NOMO-1 treated with dmso at 0.1 percent for 144 hours (cell line): ENCODE measurements around the gene TJP2.
"Not testable (repeated sequence)": the region's sequence is repeated elsewhere in the genome, so short reads cannot be mapped to it uniquely, and the experiment has no call there.

Experiments
- DNase-seq: peaks from one replicate; lab custom pipeline; 2025; ENCODE audit not compliant: unreplicated experiment; lab: John Stamatoyannopoulos, UW

Gene TJP2

DNA sequence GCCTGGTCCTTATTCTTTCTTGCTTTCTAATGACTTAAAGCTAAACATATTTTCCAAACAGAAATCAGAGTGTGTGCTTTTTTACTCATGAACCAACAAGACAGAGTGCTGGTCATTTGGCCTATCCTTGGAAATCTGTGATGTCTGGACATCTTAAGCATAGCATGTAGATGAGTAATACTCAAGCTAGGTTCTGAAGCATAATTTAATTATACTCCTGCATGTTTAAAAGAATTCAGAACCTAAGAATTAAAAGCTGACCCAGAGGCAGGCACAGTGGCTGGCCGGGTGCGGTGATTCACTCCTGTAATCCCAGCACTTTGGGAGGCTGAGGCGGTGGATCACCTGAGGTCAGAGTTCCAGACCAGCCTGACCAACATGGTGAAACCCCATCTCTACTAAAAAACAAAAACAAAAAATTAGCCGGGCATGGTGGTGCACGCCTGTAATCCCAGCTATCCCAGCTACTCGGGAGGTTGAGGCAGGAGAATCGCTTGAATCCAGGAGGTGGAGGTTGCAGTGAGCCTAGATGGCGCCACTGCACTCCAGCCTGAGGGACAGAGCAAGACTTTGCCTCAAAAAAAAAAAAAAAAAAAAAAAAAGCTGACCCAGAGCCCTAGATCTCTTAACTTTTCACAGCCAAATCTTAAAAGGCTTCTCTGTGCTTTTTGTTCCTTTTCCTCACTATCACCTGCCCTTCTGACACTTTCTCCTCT, 16.2 kb upstream of the TJP2 start:
- no peak for DNase-seq

GRCh38 chr9:69158471-69158870, 15.6 kb upstream of the TJP2 start:
- no peak for DNase-seq

GRCh38 chr9:69164573-69164972, 9.5 kb upstream of the TJP2 start:
- DNase-seq = not testable (repeated sequence)

DNA sequence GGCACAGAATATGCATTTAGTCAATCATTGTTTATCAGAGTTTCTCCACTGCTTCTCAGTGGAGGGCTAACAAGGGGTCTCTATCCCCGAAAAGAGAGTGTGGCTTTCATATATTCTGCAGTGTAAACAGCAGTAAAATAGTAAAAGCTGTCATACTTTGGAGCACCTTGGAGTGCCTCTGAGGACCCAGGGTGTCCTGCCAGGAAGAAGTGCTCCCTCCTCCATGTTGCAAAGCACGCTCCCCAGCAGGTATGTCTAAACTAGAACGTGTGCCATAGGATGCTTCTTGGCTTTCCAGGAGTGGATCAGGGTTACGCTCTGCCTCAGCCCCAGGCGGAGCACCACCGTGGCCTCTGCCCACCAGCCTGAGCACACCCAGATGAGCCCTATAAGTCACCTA, 8.5 kb upstream of the TJP2 start:
- DNase-seq = no peak

DNA sequence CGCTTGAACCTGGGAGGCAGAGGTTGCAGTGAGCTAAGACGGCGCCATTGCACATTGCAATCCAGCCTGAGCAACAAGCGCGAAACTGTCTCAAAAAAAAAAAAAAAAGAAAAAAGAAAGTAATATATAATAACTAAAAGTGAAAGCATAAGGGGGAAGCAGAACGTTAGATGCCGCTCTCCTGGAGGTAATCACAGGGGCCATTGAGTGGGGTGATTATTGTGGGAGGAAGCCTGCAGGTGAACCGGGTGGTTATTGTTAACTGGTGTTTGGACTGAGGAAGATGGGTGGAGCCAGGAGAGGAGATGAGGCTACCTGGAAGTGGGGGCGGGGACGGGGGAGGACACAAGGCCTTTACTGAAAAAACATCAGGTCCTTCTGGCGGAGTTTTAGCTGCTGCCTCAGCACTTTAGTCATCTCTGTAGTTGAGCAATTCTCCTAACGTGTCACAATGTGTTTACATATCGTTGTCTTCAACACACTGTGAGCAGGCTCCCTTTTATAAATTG, 5.3 kb upstream of the TJP2 start:
- DNase-seq = no peak

DNA sequence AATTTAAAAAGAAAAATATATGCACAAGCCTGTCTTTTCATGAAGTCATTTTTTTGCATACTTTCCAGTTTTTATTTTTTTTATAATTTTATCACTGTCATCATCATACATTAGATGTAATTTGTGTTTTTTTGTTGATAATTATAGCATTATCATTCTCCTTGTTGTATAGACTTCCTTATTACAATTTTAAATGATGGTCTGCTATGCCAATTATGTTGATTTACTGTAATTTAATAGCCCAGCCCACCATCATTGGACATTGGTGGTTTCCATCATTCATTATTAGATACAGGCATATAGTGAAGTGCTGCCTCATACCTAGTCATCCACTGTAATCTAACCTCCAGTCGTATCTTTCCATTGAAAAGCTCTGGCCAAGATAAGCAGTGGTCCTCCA, 3.8 kb upstream of the TJP2 start:
- DNase-seq = no peak

GRCh38 chr9:69171049-69171448, 3.0 kb upstream of the TJP2 start:
- DNase-seq = no peak

GRCh38 chr9:69171517-69171916, 2.6 kb upstream of the TJP2 start:
- no peak for DNase-seq

DNA sequence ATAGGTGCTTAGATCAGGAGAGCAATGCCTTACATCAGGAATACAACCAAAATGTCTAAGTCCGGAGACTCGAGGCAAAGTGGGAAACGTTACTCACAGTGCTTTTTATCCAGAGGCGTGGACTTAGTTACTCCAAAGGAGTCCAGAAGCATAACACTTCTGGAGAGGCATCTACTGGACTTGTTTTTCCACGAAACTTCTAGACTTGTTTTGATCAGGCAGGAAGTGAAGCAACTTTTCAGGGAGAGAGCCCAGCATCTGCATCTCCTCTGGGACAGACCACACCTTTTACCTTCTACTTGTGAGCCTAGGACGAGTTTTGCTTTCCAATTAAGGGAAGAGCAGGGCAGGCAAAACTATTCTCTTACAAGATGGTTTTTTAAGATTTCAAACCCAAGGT, 1.2 kb upstream of the TJP2 start:
- no peak for DNase-seq

- no peak for DNase-seq
Measured at GRCh38 chr9:69173497-69173890, 583 bp upstream of the TJP2 start.

DNA sequence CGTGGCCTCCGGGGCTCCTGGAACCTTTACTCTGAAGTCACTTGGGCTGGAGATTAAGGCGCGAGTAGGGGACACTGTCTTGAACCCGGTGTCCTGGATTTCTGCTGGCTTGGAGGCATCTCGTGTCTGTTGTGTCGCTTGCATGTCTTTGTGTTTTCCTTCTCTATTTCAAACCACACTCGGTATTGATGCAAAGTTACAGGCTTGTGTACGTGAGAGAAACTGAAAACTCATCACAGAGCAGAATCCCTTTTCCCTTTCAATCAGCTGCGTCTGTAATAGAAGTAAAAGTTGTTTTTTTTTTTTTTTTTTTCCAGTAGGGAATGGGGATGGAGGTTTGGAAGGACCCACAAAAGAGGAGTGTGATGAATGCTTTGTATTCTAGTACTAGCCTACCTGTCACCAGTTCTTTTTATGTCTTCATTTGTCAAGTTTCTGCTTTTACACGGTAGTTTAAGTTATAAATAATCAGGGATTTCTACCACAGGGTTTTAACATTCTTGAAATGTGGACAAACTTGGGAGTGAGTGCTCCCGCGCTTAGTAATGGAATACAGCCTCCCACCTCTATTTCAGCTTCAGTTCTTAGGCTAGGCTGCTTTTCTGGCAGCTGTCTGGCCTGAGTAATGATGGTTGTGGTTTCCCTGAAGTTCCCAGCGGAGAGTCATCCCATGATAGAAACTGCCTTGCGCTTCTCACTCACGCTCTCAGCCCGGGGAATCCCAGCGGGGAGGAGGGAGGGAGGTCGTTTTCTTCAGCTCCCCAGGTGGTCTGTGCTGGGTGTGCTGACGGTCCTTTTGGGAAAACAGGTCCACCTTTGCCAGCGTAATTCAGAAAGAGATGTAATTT, 763 bp downstream of the TJP2 start:
- DNase-seq = no peak

DNA sequence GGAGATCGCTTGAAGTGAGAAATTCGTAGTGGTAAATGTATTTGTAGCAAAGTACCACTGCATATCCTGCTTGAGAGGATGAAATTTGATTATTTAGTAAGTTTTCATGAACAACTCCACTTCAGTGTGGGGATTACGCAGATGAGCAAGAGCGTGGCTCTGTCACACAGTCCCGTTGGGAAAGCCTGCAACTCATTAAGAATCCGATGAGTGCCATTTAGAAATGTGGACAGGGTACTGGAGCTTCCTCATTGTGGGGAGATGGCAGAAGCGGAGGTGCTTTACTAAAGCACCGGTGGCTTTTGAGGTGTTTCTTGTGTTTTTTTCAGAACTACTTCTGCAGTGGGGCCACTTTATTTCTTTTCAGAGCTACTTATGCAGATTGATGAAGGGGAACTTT, 1.4 kb downstream of the TJP2 start:
- no peak for DNase-seq

GRCh38 chr9:69176471-69177171, 2.5 kb downstream of the TJP2 start:
- DNase-seq = no peak

DNA sequence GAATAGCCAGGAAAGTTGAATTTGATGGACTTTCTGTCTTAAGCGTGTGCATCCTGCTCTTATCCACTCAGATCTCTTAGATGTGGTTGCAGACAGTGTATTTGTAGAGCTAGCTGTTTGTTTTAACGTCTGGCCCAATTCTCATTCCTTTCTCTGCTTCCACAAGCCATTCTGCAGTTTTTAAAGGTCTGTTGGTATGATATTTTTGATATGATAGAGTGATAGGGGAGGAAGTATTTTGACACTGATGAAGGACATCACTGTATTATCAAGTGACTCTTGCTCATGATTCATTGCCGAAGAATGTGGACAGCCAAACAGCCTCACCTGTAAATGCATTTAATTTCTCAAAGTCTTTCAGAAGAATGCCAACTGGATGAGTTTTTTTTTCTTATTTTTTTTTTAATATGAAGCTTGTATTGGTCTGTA, 4.5 kb downstream of the TJP2 start:
- no peak for DNase-seq

- DNase-seq = no peak
Measured at GRCh38 chr9:69179037-69179436, 5.0 kb downstream of the TJP2 start.

GRCh38 chr9:69180200-69180599, 6.1 kb downstream of the TJP2 start:
- DNase-seq = no peak

GRCh38 chr9:69180670-69181069, 6.6 kb downstream of the TJP2 start:
- no peak for DNase-seq

- DNase-seq = no peak
Measured at GRCh38 chr9:69181908-69182353, 7.9 kb downstream of the TJP2 start.

- DNase-seq = no peak
Measured at GRCh38 chr9:69184266-69184665, 10.2 kb downstream of the TJP2 start.

- DNase-seq = no peak
Measured at GRCh38 chr9:69186841-69187611, 12.9 kb downstream of the TJP2 start.

DNA sequence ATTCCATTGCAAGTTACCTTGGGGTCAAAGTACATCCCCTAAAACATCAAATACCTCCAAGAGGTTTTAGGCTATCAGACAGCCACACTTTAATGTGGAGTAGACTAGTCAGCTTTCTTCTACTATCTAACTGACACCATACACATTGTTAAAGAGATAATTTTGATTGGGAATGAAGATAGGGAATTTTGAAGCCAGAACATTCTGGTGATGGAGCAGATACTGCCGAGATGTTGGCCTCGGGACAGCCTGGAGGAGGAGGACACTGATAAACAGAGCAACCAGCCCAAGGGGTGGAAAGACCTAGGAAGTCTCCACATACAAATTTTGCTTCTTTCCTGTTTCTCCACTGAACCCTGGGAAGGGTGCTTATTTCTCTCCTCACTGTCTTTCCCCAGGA, 14.9 kb downstream of the TJP2 start:
- no peak for DNase-seq
